AG09309 (cell line): ENCODE results near the gene PRR35.
A peak's percentile ranks its signal among the peaks of the same experiment; 100 is the strongest.

Experiments used
- DNase-seq: peaks from one replicate; pipeline ENCODE4 v3.0.0-alpha.2; 2010; ENCODE audit warnings: low read depth
- H3K4me3 ChIP-seq: 2 replicates; pipeline ENCODE4 v1.5.1; 2011; ENCODE audit warnings: mild to moderate bottlenecking, low read depth, low read length, moderate library complexity; ENCODE audit not compliant: control insufficient read depth
- TF ChIP-seq, protein P1 (sequence below): IDR thresholded peaks from 2 replicates; pipeline ENCODE4 v1.5.1; 2011; ENCODE audit warnings: mild to moderate bottlenecking, low read depth, low read length, inconsistent platforms; ENCODE audit not compliant: insufficient read depth, control insufficient read depth; ENCODE audit errors: missing control alignments

The PRR35 gene

DNA sequence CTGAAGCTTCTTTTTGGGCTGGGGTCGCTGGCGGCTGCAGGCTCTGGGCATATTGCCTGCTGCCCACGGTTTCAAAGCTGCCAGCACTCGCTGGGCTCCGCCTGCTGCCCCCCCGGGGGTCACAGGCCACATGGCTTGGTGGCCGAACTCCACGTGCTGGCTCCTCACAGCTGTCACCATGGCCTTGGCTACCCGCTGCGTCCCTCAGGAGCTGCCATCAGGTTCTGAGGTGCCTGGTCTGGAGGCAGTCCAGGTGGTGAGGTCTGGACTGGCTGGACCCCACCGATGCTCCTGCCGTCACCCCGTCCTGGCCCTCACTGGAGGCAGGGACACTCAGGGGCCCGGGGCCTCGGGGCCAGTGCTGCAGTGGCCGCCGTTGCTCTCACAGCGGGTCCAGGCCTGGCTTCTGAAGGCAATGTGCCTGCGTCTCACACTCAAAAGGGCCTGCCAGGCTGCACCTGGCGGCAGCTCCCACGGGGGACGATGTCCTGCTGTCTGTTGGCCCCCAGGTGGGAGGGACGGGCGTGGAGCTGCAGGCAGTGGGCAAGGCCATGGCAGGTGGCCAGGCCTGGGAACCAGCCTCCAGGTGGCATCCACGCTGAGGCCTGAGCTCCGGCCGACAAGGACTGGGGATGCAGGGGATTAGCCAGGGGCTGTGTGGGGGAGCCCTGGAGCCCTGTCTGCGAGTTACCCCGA, 19.4 kb upstream of the PRR35 start:
- H3K4me3 ChIP-seq: no peak overlapping the region
- DNase-seq: no peak
- TF ChIP-seq, protein P1, sequence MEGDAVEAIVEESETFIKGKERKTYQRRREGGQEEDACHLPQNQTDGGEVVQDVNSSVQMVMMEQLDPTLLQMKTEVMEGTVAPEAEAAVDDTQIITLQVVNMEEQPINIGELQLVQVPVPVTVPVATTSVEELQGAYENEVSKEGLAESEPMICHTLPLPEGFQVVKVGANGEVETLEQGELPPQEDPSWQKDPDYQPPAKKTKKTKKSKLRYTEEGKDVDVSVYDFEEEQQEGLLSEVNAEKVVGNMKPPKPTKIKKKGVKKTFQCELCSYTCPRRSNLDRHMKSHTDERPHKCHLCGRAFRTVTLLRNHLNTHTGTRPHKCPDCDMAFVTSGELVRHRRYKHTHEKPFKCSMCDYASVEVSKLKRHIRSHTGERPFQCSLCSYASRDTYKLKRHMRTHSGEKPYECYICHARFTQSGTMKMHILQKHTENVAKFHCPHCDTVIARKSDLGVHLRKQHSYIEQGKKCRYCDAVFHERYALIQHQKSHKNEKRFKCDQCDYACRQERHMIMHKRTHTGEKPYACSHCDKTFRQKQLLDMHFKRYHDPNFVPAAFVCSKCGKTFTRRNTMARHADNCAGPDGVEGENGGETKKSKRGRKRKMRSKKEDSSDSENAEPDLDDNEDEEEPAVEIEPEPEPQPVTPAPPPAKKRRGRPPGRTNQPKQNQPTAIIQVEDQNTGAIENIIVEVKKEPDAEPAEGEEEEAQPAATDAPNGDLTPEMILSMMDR: no peak

DNA sequence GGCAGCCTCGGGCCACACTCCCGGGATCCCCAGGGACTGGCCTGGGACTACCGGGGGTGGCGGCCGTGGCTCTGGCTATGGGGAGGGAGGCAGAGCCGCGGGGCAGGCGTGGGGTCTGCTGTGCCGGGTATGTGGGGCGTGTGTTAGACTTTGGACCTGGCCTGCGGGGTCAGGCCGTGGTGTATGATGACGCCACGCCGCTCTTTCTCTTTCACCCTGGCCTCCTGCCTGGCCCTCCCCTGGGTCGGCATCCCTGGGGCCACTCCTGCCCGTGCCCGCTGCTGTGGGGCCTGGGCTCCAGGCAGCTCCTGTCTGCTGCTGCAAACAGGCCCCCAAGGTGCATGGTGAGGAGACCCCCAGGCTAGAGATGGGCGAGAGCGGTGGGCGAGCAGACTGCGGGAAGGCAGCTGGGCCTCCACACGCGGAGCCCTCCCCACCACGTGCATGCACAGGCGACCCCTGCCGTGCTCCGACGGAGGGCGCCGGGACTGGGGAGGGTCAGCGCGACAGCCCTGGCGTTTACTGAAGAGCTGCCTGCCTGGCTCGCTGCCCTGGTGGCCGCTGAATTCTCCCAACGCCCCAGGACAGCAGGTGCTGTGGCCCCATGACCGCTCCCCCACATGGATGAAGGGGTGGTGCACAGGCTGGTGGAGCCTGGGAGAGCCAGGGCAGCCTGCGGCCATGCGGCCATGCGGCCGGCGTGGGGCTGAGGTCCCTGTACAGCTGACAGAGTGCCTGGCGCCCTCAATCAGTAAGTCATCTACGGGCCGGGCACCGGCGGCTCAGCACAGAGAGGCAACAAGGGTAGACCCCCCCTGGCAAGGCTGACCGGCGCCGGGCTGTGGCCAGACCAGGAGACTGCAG, 16.7 kb upstream of the PRR35 start:
- TF ChIP-seq, protein P1: no peak
- H3K4me3 ChIP-seq: no peak overlapping the region
- no peak for DNase-seq

DNA sequence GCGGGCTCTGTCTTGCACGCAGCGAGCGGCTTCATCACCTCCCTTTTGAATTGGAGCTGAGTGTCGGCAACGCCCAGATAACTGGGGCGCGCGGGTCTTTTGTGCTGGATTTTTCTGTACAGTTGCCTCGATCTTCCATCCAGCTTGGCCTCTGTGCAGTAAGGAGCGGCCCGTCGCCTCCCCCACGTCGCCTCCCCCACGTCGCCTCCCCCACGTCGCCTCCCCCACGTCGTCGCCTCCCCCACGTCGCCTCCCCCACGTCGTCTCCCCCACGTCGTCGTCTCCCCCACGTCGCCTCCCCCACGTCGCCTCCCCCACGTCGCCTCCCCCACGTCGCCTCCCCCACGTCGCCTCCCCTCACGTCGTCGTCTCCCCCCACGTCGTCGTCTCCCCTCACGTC, 15.7 kb upstream of the PRR35 start:
- no peak overlapping the region for H3K4me3 ChIP-seq
- DNase-seq: no peak

DNA sequence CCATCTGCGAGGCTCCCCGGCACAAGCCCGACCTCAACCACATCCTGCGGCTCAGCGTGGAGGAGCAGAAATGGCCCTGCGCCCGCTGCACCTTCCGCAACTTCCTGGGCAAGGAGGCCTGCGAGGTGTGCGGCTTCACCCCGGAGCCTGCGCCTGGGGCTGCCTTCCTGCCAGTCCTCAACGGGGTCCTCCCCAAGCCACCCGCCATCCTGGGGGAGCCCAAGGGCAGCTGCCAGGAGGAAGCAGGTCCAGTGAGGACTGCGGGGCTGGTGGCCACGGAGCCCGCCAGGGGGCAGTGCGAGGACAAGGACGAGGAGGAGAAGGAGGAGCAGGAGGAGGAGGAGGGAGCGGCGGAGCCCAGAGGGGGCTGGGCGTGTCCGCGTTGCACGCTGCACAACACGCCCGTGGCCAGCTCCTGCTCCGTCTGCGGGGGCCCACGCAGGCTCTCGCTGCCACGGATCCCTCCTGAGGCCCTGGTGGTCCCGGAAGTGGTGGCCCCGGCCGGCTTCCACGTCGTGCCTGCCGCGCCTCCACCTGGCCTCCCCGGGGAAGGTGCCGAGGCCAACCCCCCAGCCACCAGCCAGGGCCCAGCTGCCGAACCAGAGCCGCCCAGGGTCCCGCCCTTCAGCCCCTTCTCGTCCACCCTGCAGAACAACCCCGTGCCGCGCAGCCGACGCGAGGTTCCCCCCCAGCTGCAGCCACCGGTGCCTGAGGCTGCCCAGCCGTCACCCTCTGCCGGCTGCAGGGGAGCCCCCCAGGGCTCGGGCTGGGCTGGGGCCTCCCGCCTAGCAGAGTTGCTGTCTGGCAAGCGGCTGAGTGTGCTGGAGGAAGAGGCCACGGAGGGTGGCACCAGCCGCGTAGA, 13.1 kb upstream of the PRR35 start:
- no peak for DNase-seq
- H3K4me3 ChIP-seq: no peak overlapping the region
- TF ChIP-seq, protein P1: peak; percentile 64

More for the DNA sequence above, 15.7 kb upstream of the PRR35 start:
- TF ChIP-seq, protein P1: no peak

DNA sequence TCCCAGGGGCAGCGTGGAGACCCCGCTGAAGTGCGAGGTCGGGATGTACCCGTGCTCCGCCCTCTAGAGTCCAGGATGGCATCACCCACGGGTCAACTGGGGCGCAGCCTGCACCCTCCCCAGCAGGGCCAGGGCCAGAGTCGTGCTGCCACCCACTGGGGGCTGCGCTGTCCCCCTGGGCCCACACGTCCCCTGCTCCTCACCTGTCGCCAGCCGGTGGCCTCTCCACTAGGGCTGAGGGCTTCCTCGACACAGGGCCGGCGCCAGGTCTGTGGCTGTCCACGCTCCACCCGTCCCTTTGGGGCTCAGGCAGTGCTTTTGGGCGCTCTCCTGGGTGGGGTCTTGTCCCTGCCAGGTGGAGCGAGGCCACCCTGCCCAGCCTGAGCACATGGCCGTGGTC, 11.6 kb upstream of the PRR35 start:
- no peak overlapping the region for H3K4me3 ChIP-seq
- DNase-seq: no peak
- TF ChIP-seq, protein P1: no peak

DNA sequence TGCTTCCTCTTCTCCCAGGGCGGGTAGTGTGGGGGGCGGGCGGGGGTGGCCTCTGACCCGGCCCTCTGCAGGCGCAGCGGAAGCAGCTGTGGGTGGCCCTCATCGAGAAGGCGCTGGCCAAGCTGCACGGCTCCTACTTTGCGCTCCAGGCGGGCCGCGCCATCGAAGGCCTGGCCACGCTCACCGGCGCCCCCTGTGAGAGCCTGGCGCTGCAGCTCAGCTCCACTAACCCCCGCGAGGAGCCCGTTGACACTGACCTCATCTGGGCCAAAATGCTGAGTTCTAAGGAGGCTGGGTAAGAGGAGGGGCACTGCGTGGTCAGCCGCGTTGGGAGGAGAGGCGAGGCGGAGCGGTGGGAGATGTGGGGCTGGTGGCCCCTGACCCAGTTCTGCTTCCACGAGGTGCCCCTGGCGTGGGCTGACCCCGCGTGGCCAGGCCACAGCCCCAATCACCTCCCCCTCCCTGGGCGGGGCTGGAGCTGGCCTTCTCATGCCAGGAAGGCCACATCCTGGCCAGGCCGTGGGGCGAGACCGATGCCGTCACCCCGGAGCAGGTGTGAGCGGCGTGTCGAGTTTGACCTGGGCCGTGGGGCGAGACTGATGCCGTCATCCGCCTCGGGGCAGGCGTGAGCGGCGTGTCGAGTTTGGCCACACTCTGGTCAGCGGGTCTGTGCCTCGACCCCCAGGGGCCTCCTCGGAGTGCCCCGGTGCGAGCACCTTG, 10.5 kb upstream of the PRR35 start:
- DNase-seq: no peak
- no peak overlapping the region for H3K4me3 ChIP-seq
- TF ChIP-seq, protein P1: peak; percentile 6
